K562 (cell line): ENCODE data around the gene CHSY3. TPM values are rescaled to one million over a fixed set of nuclear protein-coding genes. Genes with fewer than 3 reads are reported as not detected.

Experiments used
- ATAC-seq: fragments of 200-7000 bp; cut with Tn5 transposase; 3 replicates; pipeline ENCODE4 v1.9.1; 2020; ENCODE audit warnings: moderate library complexity
- BruUV-seq: library from RNA; stranded (reverse); fragments of 400-500 nt; replicated peaks from 2 replicates; lab custom pipeline; 2021; lab: Mats Ljungman, UMichigan
- CTCF ChIA-PET: fragments of 300-600 bp; formaldehyde crosslinking; extraction: SDS; loops from one replicate; lab custom pipeline; 2021; ENCODE audit warnings: low intra/inter-chr PET ratio; lab: Yijun Ruan, JAX
- POLR2A ChIA-PET: fragments of 300-600, 350-650 bp; sonication (Branson Sonifier 250); formaldehyde crosslinking; extraction: SDS; loops from one replicate; lab custom pipeline; 2021; ENCODE audit warnings: antibody characterized with exemption, inconsistent platforms; lab: Yijun Ruan, JAX
- DNase-seq, 4 experiments: peaks; one replicate each; pipeline versions ENCODE4 v3.0.0 to v3.0.0-alpha.2; 2011 to 2018; ENCODE audit warnings: low spot score in 3 of 4, mixed read lengths in 3 of 4; ENCODE audit errors: extremely low read depth in 1 of 4
- FAIRE-seq: peaks from 2 replicates; lab custom pipeline; 2011; peaks lifted over from hg19 to GRCh38; lab: Jason Lieb, UNC
- H2AFZ ChIP-seq: 2 replicates; pipeline ENCODE4 v1.6.0; 2011; ENCODE audit warnings: low read depth, low read length, control low read depth, inconsistent platforms
- H3K27ac ChIP-seq: fragments of 200-600 bp; 3 replicates; pipeline ENCODE4 v1.8.0; 2011; ENCODE audit warnings: low read depth, mild to moderate bottlenecking, control low read depth, inconsistent platforms, low read length, moderate library complexity, mixed read lengths; ENCODE audit errors: extremely low read depth
- H3K27me3 ChIP-seq, 2 experiments: fragments of 300-600 bp in 1 of 2; 2 replicates in 1 of 2; 3 replicates in 1 of 2; pipeline versions ENCODE4 v1.6.0 to v1.8.0; 2011; ENCODE audit warnings: inconsistent platforms in 2 of 2, low read length in 2 of 2, mild to moderate bottlenecking in 1 of 2, mixed read lengths in 1 of 2, moderate library complexity in 1 of 2; ENCODE audit not compliant: control insufficient read depth in 2 of 2, insufficient read depth in 2 of 2
- H3K36me3 ChIP-seq: fragments of 300-600 bp; 3 replicates; pipeline ENCODE4 v1.8.0; 2011; ENCODE audit warnings: mild to moderate bottlenecking, low read length, inconsistent platforms; ENCODE audit not compliant: control insufficient read depth, insufficient read depth
- H3K4me1 ChIP-seq, 2 experiments: fragments of 200-600 bp in 1 of 2; replicated peaks in 1 of 2; 2 replicates in 1 of 2; 3 replicates in 1 of 2; pipeline versions ENCODE4 v1.5.1 to v1.8.0; 2011; ENCODE audit warnings: inconsistent platforms in 2 of 2, low read length in 2 of 2, mild to moderate bottlenecking in 1 of 2, mixed read lengths in 1 of 2, moderate library complexity in 1 of 2; ENCODE audit not compliant: control insufficient read depth in 2 of 2, insufficient read depth in 2 of 2
- H3K4me2 ChIP-seq: 2 replicates; pipeline ENCODE4 v1.6.1; 2011; ENCODE audit warnings: low read length, control low read depth, inconsistent platforms, mixed read lengths; ENCODE audit not compliant: insufficient read depth
- H3K4me3 ChIP-seq: fragments of 200-600 bp; sonication (generic), shearing (Covaris generic); 2 replicates; pipeline ENCODE4 v1.5.1; 2016; ENCODE audit warnings: control low read depth, inconsistent platforms
- H3K79me2 ChIP-seq: fragments of 200-600 bp; 3 replicates; pipeline ENCODE4 v1.8.0; 2011; ENCODE audit warnings: low read length, inconsistent platforms; ENCODE audit not compliant: control insufficient read depth, insufficient read depth
- H3K9ac ChIP-seq, 2 experiments: 2 replicates each; pipeline versions ENCODE4 v1.6.0 to v1.6.1; 2011; ENCODE audit warnings: low read depth in 2 of 2, low read length in 2 of 2, control low read depth in 1 of 2, inconsistent platforms in 1 of 2, mild to moderate bottlenecking in 1 of 2, mixed read lengths in 1 of 2; ENCODE audit not compliant: insufficient read depth in 1 of 2
- H3K9me1 ChIP-seq: one replicate; pipeline ENCODE4 v1.6.0; 2011; ENCODE audit warnings: inconsistent platforms, mild to moderate bottlenecking, low read length, moderate library complexity; ENCODE audit not compliant: control insufficient read depth, insufficient read depth
- H3K9me3 ChIP-seq: replicated peaks from 2 replicates; pipeline ENCODE4 v1.5.1; 2011; ENCODE audit warnings: low read depth, low read length, inconsistent platforms; ENCODE audit not compliant: control insufficient read depth, insufficient read depth
- H4K20me1 ChIP-seq: replicated peaks from 2 replicates; pipeline ENCODE4 v1.6.1; 2011; ENCODE audit warnings: low read length, inconsistent platforms, mixed read lengths; ENCODE audit not compliant: control insufficient read depth, insufficient read depth
- DACH1 ChIP-seq: fragments of 450-650 bp; IDR thresholded peaks from 2 replicates; pipeline ENCODE4 v1.6.1; 2018; ENCODE audit not compliant: partially characterized antibody
- FOXK2 ChIP-seq, 2 experiments: fragments of 450-650 bp; IDR thresholded peaks in 1 of 2; conservative IDR thresholded peaks in 1 of 2; 2 replicates each; pipeline ENCODE4 v1.6.1; 2016; ENCODE audit warnings: low read depth in 2 of 2, mild to moderate bottlenecking in 1 of 2
- GTF2F1 ChIP-seq: IDR thresholded peaks from 2 replicates; pipeline ENCODE4 v1.6.1; 2011; ENCODE audit warnings: low read depth, low read length, improper control_type of control experiment
- HMGN3 ChIP-seq: IDR thresholded peaks from 2 replicates; pipeline ENCODE4 v1.6.1; 2011; ENCODE audit warnings: borderline replicate concordance, low read depth, mild to moderate bottlenecking, mixed read lengths, low read length; ENCODE audit not compliant: insufficient read length; ENCODE audit errors: extremely low read depth
- HNRNPL ChIP-seq: fragments of 200-400 bp; formaldehyde crosslinking; IDR thresholded peaks from 2 replicates; pipeline ENCODE4 v1.6.1; 2017; ENCODE audit warnings: low read depth, mild to moderate bottlenecking, low read length
- NFRKB ChIP-seq: fragments of 450-650 bp; IDR thresholded peaks from 2 replicates; pipeline ENCODE4 v1.6.1; 2016; ENCODE audit warnings: low read depth
- RBM22 ChIP-seq: fragments of 200-400 bp; formaldehyde crosslinking; IDR thresholded peaks from 2 replicates; pipeline ENCODE4 v1.6.1; 2018; ENCODE audit warnings: low read length, low read depth; ENCODE audit not compliant: poor library complexity, severe bottlenecking
- SETDB1 ChIP-seq: IDR thresholded peaks from one replicate; pipeline ENCODE4 v1.6.1; 2012; ENCODE audit warnings: low read length, control low read depth, inconsistent platforms
- SRSF3 ChIP-seq: fragments of 200-400 bp; formaldehyde crosslinking; IDR thresholded peaks from 2 replicates; pipeline ENCODE4 v1.6.1; 2016; ENCODE audit warnings: mild to moderate bottlenecking, low read length, moderate library complexity; ENCODE audit not compliant: insufficient read depth
- YBX1 ChIP-seq: fragments of 450-650 bp; IDR thresholded peaks from 2 replicates; pipeline ENCODE4 v1.7.1; 2016; ENCODE audit warnings: mild to moderate bottlenecking
- WGBS: fragments of 100-300 bp; shearing (Covaris generic); methylation state at CpG from one replicate; pipeline ENCODE4 v1.1.6; 2016; ENCODE audit warnings: low coverage, mixed read lengths; ENCODE audit not compliant: insufficient coverage; ENCODE audit errors: missing lambda C conversion rate; 5-methylcytosine and 5-hydroxymethylcytosine counted together
- in situ Hi-C: fragments of 300-500 bp; cut with MboI; formaldehyde crosslinking; loops from 4 replicates; pipeline ENCODE4 v1.15.0; 2018; ENCODE audit warnings: inconsistent platforms, mixed read lengths
- intact Hi-C: fragments of 100-400 bp; cut with micrococcal nuclease; formaldehyde crosslinking; loops from 2 replicates; pipeline ENCODE4 v1.14.2; 2022
- polyA plus RNA-seq, 8 experiments: library from polyadenylated mRNA; depleted of rRNA in 4 of 8; stranded (reverse) in 5 of 8; unstranded in 3 of 8; fragments of >200 nt; fragmentation: Nextera tagmentation in 2 of 8; fragmentation: Illumina TruSeq in 1 of 8; extraction: Ambion mirVana in 2 of 8; extraction: Trizol in 1 of 8; gene quantifications; 2 replicates each; pipeline versions ENCODE4 v1.2.1 to v1.2.3, GENCODE V29; 2011 to 2014; ENCODE audit warnings: inconsistent platforms in 1 of 8, missing spikeins in 1 of 8
- total RNA-seq, 7 experiments: library from RNA; depleted of rRNA in 6 of 7; stranded (reverse); fragments of >200 nt in 6 of 7; fragmentation: Illumina TruSeq in 2 of 7; extraction: Trizol in 2 of 7; gene quantifications; 2 replicates each; pipeline versions ENCODE4 v1.2.1 to v1.2.3, GENCODE V29; 2011 to 2021; ENCODE audit warnings: low replicate concordance in 1 of 7
- TF ChIP-seq, protein P1 (sequence below): IDR thresholded peaks from 2 replicates; pipeline ENCODE4 v1.6.1; 2014; ENCODE audit warnings: antibody characterized with exemption
- TF ChIP-seq, protein P2 (sequence below): fragments of 450-650 bp; formaldehyde crosslinking; IDR thresholded peaks from 2 replicates; pipeline ENCODE4 v1.4.0; 2022; ENCODE audit warnings: missing genetic modification characterization
- TF ChIP-seq, protein P3 (sequence below): fragments of 450-650 bp; conservative IDR thresholded peaks from 2 replicates; pipeline ENCODE4 v1.6.1; 2016; ENCODE audit warnings: missing genetic modification characterization, low read depth, mild to moderate bottlenecking, missing compliant biosample characterization, moderate library complexity
- TF ChIP-seq, protein P4 (sequence below): fragments of 250-450 bp; sonication (Bioruptor Pico); IDR thresholded peaks from 2 replicates; pipeline ENCODE4 v1.4.0; 2020
- TF ChIP-seq, protein P5 (sequence below): sonication (generic); formaldehyde crosslinking; IDR thresholded peaks from 2 replicates; pipeline ENCODE4 v1.8.0; 2022; ENCODE audit warnings: mild to moderate bottlenecking, low read depth, missing genetic modification reagents

CHSY3 gene
- total and polyA plus RNA-seq, 9 of the 15 experiments (the other 6 are each of a cell fraction or from before 2014, with no cell fraction given): 0.04 TPM; not detected in 8

DNA sequence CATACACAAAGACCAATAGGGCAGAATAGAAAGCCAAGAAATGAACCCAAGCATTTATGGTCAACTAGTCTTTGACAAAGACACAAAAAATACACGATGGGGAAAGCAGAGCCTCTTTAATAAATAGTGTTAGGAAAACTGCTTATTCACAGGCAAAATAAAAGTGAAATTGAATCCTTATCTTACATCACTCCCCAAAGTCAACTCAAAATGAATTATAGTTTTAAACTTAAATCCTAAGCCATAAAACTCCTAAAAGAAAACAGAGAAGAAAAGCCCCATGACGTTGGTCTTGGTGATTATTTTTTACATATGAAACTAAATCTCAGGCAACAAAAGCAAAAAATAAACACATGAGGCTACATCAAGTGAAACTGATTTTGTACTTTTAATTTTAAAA, 46.8 kb downstream of the CHSY3 start:
- H3K27ac ChIP-seq: no peak overlapping the region
- no peaks in the 10 kb centered on the region for H4K20me1 ChIP-seq
- no peak overlapping the region for H2AFZ ChIP-seq
- H3K4me2 ChIP-seq: no peak overlapping the region
- intact Hi-C loops: no loop called here
- no peaks in the 10 kb centered on the region for H3K9me1 ChIP-seq
- no peak overlapping the region for H3K9ac ChIP-seq
- H3K4me1 ChIP-seq: no peaks in the 10 kb centered on the region
- no peaks in the 10 kb centered on the region for H3K79me2 ChIP-seq
- H3K27me3 ChIP-seq: no peaks in the 10 kb centered on the region
- ChIA-PET CTCF (no interaction called here), POLR2A (no interaction called here)
- BruUV-seq: no TSS peak
- no peaks in the 10 kb centered on the region for H3K36me3 ChIP-seq
- ATAC-seq (no peak), DNase-seq (no peak), FAIRE-seq (no peak)
- H3K9me3 ChIP-seq: no peaks in the 10 kb centered on the region
- no peak overlapping the region for H3K4me3 ChIP-seq
- in situ Hi-C loops: no loop called here
- WGBS: 0% methylated on average over 2 of the region's 2 CpGs
- TF ChIP-seq YBX1 (no peak), RBM22 (no peak), SETDB1 (no peak), SRSF3 (no peak), DACH1 (no peak), GTF2F1 (no peak), HNRNPL (no peak), HMGN3 (no peak), NFRKB (no peak), FOXK2 (conservative IDR thresholded peaks at IDR 0.05 in 1 of 2, IDR thresholded peaks at IDR 0.05 in 1 of 2; ENCODE audit: low read depth in 2 of 2) (no peak)
- TF ChIP-seq, protein P1, sequence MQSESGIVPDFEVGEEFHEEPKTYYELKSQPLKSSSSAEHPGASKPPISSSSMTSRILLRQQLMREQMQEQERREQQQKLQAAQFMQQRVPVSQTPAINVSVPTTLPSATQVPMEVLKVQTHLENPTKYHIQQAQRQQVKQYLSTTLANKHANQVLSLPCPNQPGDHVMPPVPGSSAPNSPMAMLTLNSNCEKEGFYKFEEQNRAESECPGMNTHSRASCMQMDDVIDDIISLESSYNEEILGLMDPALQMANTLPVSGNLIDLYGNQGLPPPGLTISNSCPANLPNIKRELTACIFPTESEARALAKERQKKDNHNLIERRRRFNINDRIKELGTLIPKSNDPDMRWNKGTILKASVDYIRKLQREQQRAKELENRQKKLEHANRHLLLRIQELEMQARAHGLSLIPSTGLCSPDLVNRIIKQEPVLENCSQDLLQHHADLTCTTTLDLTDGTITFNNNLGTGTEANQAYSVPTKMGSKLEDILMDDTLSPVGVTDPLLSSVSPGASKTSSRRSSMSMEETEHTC: no peak
- TF ChIP-seq, protein P2, sequence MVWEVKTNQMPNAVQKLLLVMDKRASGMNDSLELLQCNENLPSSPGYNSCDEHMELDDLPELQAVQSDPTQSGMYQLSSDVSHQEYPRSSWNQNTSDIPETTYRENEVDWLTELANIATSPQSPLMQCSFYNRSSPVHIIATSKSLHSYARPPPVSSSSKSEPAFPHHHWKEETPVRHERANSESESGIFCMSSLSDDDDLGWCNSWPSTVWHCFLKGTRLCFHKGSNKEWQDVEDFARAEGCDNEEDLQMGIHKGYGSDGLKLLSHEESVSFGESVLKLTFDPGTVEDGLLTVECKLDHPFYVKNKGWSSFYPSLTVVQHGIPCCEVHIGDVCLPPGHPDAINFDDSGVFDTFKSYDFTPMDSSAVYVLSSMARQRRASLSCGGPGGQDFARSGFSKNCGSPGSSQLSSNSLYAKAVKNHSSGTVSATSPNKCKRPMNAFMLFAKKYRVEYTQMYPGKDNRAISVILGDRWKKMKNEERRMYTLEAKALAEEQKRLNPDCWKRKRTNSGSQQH: no peak
- TF ChIP-seq, protein P3, sequence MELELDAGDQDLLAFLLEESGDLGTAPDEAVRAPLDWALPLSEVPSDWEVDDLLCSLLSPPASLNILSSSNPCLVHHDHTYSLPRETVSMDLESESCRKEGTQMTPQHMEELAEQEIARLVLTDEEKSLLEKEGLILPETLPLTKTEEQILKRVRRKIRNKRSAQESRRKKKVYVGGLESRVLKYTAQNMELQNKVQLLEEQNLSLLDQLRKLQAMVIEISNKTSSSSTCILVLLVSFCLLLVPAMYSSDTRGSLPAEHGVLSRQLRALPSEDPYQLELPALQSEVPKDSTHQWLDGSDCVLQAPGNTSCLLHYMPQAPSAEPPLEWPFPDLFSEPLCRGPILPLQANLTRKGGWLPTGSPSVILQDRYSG: no peak
- TF ChIP-seq, protein P4, sequence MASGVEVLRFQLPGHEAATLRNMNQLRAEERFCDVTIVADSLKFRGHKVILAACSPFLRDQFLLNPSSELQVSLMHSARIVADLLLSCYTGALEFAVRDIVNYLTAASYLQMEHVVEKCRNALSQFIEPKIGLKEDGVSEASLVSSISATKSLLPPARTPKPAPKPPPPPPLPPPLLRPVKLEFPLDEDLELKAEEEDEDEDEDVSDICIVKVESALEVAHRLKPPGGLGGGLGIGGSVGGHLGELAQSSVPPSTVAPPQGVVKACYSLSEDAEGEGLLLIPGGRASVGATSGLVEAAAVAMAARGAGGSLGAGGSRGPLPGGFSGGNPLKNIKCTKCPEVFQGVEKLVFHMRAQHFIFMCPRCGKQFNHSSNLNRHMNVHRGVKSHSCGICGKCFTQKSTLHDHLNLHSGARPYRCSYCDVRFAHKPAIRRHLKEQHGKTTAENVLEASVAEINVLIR (CRISPR knock-in tag): no peak
- TF ChIP-seq, protein P5, sequence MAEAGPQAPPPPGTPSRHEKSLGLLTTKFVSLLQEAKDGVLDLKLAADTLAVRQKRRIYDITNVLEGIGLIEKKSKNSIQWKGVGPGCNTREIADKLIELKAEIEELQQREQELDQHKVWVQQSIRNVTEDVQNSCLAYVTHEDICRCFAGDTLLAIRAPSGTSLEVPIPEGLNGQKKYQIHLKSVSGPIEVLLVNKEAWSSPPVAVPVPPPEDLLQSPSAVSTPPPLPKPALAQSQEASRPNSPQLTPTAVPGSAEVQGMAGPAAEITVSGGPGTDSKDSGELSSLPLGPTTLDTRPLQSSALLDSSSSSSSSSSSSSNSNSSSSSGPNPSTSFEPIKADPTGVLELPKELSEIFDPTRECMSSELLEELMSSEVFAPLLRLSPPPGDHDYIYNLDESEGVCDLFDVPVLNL (CRISPR knock-in tag): no peak
